OCI-LY7 (cell line): ENCODE data around the gene NENF. TPM values are rescaled to one million over a fixed set of nuclear protein-coding genes. Genes with fewer than 3 reads are reported as not detected.

Experiments used
- BruUV-seq: library from RNA; stranded (reverse); fragments of 400-500 nt; replicated peaks from 2 replicates; lab custom pipeline; 2021; lab: Mats Ljungman, UMichigan
- CTCF ChIA-PET: fragments of 300-600 bp; sonication (Branson Sonifier 250); formaldehyde crosslinking; loops from one replicate; lab custom pipeline; 2022; ENCODE audit warnings: antibody characterized with exemption; ENCODE audit not compliant: unreplicated experiment; lab: Charles Lee
- POLR2A ChIA-PET: fragments of 300-600 bp; sonication (Branson Sonifier 250); formaldehyde crosslinking; loops from one replicate; lab custom pipeline; 2022; ENCODE audit warnings: antibody characterized with exemption; lab: Charles Lee
- DNase-seq: peaks from one replicate; pipeline ENCODE4 v3.0.0-alpha.2; 2015; ENCODE audit warnings: low spot score
- H2AFZ ChIP-seq: fragments of 200-600 bp; sonication (generic), shearing (Covaris generic); 2 replicates; pipeline ENCODE4 v1.6.1; 2014; ENCODE audit warnings: mild to moderate bottlenecking, antibody characterized with exemption, low read length, moderate library complexity
- H3K27ac ChIP-seq: fragments of 200-600 bp; sonication (generic); 2 replicates; pipeline ENCODE4 v1.5.1; 2014; ENCODE audit warnings: mixed run types, low read depth, mild to moderate bottlenecking, moderate library complexity, low read length, inconsistent platforms; ENCODE audit not compliant: poor library complexity, severe bottlenecking
- H3K36me3 ChIP-seq: fragments of 200-600 bp; sonication (generic); 2 replicates; pipeline ENCODE4 v1.6.1; 2014; ENCODE audit warnings: mild to moderate bottlenecking, antibody characterized with exemption, low read length, moderate library complexity, mixed read lengths; ENCODE audit not compliant: insufficient read depth
- H3K4me1 ChIP-seq: fragments of 200-600 bp; sonication (generic); 2 replicates; pipeline ENCODE4 v1.5.1; 2014; ENCODE audit warnings: mild to moderate bottlenecking, low read length; ENCODE audit not compliant: insufficient read depth, poor library complexity, severe bottlenecking
- H3K4me2 ChIP-seq: fragments of 200-600 bp; sonication (generic); 2 replicates; pipeline ENCODE4 v1.6.1; 2014; ENCODE audit warnings: mild to moderate bottlenecking, low read length
- H3K4me3 ChIP-seq: fragments of 200-600 bp; sonication (generic); 2 replicates; pipeline ENCODE4 v1.5.1; 2014; ENCODE audit warnings: mild to moderate bottlenecking, low read depth, low read length; ENCODE audit not compliant: poor library complexity, severe bottlenecking
- H3K79me2 ChIP-seq: fragments of 200-600 bp; sonication (generic); 2 replicates; pipeline ENCODE4 v1.6.1; 2016; ENCODE audit warnings: low read depth, mild to moderate bottlenecking, low read length, moderate library complexity, mixed read lengths; ENCODE audit not compliant: insufficient read depth
- H3K9me2 ChIP-seq: fragments of 200-600 bp; sonication (generic); 2 replicates; pipeline ENCODE4 v1.6.1; 2016; ENCODE audit warnings: mild to moderate bottlenecking, low read length, mixed read lengths; ENCODE audit not compliant: insufficient read depth
- H3K9me3 ChIP-seq: fragments of 200-600 bp; sonication (generic); 2 replicates; pipeline ENCODE4 v1.6.1; 2014; ENCODE audit warnings: mild to moderate bottlenecking, mixed run types, low read length, mixed read lengths
- H4K20me1 ChIP-seq: fragments of 200-600 bp; sonication (generic); 2 replicates; pipeline ENCODE4 v1.6.1; 2014; ENCODE audit warnings: mild to moderate bottlenecking, antibody characterized with exemption, low read length, moderate library complexity, mixed read lengths; ENCODE audit not compliant: insufficient read depth
- CTCF ChIP-seq: fragments of 200-600 bp; sonication (generic); conservative IDR thresholded peaks from 2 replicates; pipeline ENCODE4 v1.5.1; 2014; ENCODE audit warnings: mild to moderate bottlenecking, antibody characterized with exemption, low read length, moderate library complexity, mixed read lengths
- EZH2phosphoT487 ChIP-seq: fragments of 200-600 bp; sonication (generic); IDR thresholded peaks from 2 replicates; pipeline ENCODE4 v1.6.1; 2018; ENCODE audit warnings: low read depth, borderline replicate concordance, mild to moderate bottlenecking, mixed run types, antibody characterized with exemption, low read length, moderate library complexity, mixed read lengths
- intact Hi-C: fragments of 100-400 bp; cut with micrococcal nuclease; formaldehyde crosslinking; loops from one replicate; pipeline ENCODE4 v1.10.0; 2022; ENCODE audit not compliant: unreplicated experiment
- total RNA-seq, 2 experiments: library from RNA; depleted of rRNA in 1 of 2; stranded (reverse); fragments of >200 nt in 1 of 2; shearing (Covaris generic) in 1 of 2; gene quantifications; 2 replicates each; pipeline ENCODE4 v1.2.3, GENCODE V29; 2014 to 2022

Gene NENF
- total RNA-seq, 2 experiments from 2014 or later: 12.7 to 15.5 TPM

DNA sequence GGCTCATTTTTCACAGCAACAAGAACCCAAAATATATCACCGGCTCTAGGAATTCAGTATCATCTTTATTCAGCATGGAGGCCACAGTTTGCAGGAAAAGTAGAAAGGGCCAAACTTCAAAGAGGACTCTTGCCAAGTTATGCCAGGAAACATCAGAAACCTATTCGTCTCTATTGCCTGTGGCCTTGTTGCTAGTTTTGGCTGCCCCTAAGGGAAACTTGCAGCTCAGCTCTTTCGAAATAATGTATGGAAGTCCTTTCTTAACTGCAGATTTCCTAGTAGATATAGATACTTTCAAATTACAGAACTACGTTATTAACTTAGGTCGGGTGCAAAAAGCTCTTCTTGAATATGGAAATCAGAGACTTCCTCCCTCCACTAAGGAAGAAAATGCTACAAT, 4.2 kb upstream of the NENF start:
- no peaks in the 10 kb centered on the region for H3K9me2 ChIP-seq
- no peak overlapping the region for H3K4me3 ChIP-seq
- no TSS peak for BruUV-seq
- intact Hi-C loops: no loop called here
- DNase-seq: no peak
- no peaks in the 10 kb centered on the region for H3K36me3 ChIP-seq
- no peaks in the 10 kb centered on the region for H4K20me1 ChIP-seq
- H3K4me2 ChIP-seq: no peak overlapping the region
- no peaks in the 10 kb centered on the region for H3K79me2 ChIP-seq
- TF ChIP-seq EZH2phosphoT487 (no peak), CTCF (no peak)
- ChIA-PET POLR2A (interaction anchor here (0.7 kb wide), 1 partner anchor 358 kb away, joined by 3 read pairs; no protein-coding TSS in a partner anchor), CTCF (interaction anchor here (1.0 kb wide), 1 partner anchor 27 kb away, joined by 3 read pairs; no protein-coding TSS in a partner anchor)
- H3K9me3 ChIP-seq: no peaks in the 10 kb centered on the region
- H3K4me1 ChIP-seq: no peaks in the 10 kb centered on the region
- no peak overlapping the region for H3K27ac ChIP-seq
- H2AFZ ChIP-seq: no peak overlapping the region

- no peak for TF ChIP-seq EZH2phosphoT487
- no peak for TF ChIP-seq CTCF
- no peaks in the 10 kb centered on the region for H3K9me3 ChIP-seq
- no peak for DNase-seq
- no peaks in the 10 kb centered on the region for H3K79me2 ChIP-seq
- H3K36me3 ChIP-seq: no peaks in the 10 kb centered on the region
- intact Hi-C loops: no loop called here
- ChIA-PET POLR2A (interaction anchor here (0.6 to 1.4 kb wide), 3 partner anchors 16 to 149 kb away, joined by 3 to 5 read pairs (median 4); partner anchors contain the start of gene PACC1), CTCF (interaction anchor here (0.6 to 1.0 kb wide), 2 partner anchors 9 to 26 kb away, joined by 3 read pairs; no protein-coding TSS in a partner anchor)
- no peak overlapping the region for H3K27ac ChIP-seq
- no TSS peak for BruUV-seq
- H3K4me1 ChIP-seq: no peaks in the 10 kb centered on the region
- no peak overlapping the region for H2AFZ ChIP-seq
- H4K20me1 ChIP-seq: no peaks in the 10 kb centered on the region
- H3K4me3 ChIP-seq: no peak overlapping the region
- no peaks in the 10 kb centered on the region for H3K9me2 ChIP-seq
- H3K4me2 ChIP-seq: no peak overlapping the region
Observed at GRCh38 chr1:212430416-212430815, 2.3 kb upstream of the NENF start.

- Histone ChIP-seq H3K4me2 (no peak overlapping the region), H3K79me2 (no peaks in the 10 kb centered on the region), H3K4me1 (no peaks in the 10 kb centered on the region), H2AFZ (no peak overlapping the region), H3K9me3 (no peaks in the 10 kb centered on the region), H3K36me3 (no peaks in the 10 kb centered on the region), H3K4me3 (no peak overlapping the region), H3K27ac (no peak overlapping the region), H3K9me2 (no peaks in the 10 kb centered on the region), H4K20me1 (no peaks in the 10 kb centered on the region)
- no peak for DNase-seq
- ChIA-PET POLR2A (interaction anchor here (0.6 to 1.4 kb wide), 3 partner anchors 16 to 149 kb away, joined by 3 to 5 read pairs (median 4); partner anchors contain the start of gene PACC1), CTCF (interaction anchor here (1.0 kb wide), 1 partner anchor 25 kb away, joined by 3 read pairs; no protein-coding TSS in a partner anchor)
- no peak for TF ChIP-seq EZH2phosphoT487
- no peak for TF ChIP-seq CTCF
- BruUV-seq: no TSS peak
- intact Hi-C loops: no loop called here
Observed at GRCh38 chr1:212430955-212431394, 1.7 kb upstream of the NENF start.
